Measurements from ENCODE around the gene OR56A4.

DNA sequence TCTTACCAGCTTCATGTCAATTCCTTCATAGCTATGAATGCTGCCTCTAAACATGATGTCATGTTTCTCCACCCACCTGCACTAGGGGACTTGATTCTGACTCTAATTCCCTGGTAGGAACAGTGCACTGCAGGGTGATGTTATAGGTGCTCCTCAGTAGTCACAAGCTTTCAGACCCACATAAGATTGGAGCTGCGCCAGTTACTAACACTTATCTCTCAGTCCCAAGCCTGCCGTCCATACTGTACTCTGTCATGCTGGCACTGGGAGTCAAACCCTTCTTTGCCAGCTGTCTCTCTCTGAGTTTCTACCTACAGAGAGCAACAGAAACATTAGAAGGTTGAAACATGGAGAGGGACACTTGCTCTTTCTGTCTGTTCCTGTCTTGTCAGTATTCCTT, 18.3 kb upstream of the OR56A4 start:
- TF ChIP-seq POLR2AphosphoS5 (IDR thresholded peaks at IDR 0.05) (no peak), POLR2A (IDR thresholded peaks at IDR 0.05) (no peak)
- TF ChIP-seq, protein P1, sequence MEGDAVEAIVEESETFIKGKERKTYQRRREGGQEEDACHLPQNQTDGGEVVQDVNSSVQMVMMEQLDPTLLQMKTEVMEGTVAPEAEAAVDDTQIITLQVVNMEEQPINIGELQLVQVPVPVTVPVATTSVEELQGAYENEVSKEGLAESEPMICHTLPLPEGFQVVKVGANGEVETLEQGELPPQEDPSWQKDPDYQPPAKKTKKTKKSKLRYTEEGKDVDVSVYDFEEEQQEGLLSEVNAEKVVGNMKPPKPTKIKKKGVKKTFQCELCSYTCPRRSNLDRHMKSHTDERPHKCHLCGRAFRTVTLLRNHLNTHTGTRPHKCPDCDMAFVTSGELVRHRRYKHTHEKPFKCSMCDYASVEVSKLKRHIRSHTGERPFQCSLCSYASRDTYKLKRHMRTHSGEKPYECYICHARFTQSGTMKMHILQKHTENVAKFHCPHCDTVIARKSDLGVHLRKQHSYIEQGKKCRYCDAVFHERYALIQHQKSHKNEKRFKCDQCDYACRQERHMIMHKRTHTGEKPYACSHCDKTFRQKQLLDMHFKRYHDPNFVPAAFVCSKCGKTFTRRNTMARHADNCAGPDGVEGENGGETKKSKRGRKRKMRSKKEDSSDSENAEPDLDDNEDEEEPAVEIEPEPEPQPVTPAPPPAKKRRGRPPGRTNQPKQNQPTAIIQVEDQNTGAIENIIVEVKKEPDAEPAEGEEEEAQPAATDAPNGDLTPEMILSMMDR (IDR thresholded peaks at IDR 0.05), result no peak
